Adrenal gland (tissue), 12 donors: Measurements from ENCODE around the gene CUX1. TPM values are rescaled to one million over a fixed set of nuclear protein-coding genes. Genes with fewer than 3 reads are reported as not detected.
"Not testable (repeated sequence)": the region's sequence is repeated elsewhere in the genome, so short reads cannot be mapped to it uniquely, and the experiment has no call there.

Experiments
- DNase-seq, 7 donors: peaks; one replicate each; pipeline ENCODE4 v3.0.0-alpha.2; 2019 to 2020
- H3K27ac ChIP-seq, 5 donors: fragments of 200-600 bp; sonication (generic) in 4 of 5; 1 replicate in 3 of 5; 2 replicates in 2 of 5; pipeline versions ENCODE4 v1.5.1 to v1.8.0; 2016 to 2020; ENCODE audit warnings: mild to moderate bottlenecking in 1 of 5
- H3K27me3 ChIP-seq: fragments of 200-600 bp; 2 replicates; pipeline ENCODE4 v1.8.0; 2021
- H3K36me3 ChIP-seq, 2 donors: fragments of 200-600 bp; replicated peaks in 1 of 2; 1 replicate in 1 of 2; 2 replicates in 1 of 2; pipeline versions ENCODE4 v1.5.1 to v1.8.0; 2018 to 2022
- H3K4me1 ChIP-seq, 2 donors: fragments of 200-600 bp; replicated peaks in 1 of 2; 1 replicate in 1 of 2; 2 replicates in 1 of 2; pipeline versions ENCODE4 v1.5.1 to v1.8.0; 2018 to 2021
- H3K4me3 ChIP-seq, 4 donors: fragments of 200-600 bp; sonication (generic) in 3 of 4; one replicate each; pipeline ENCODE4 v1.5.1; 2016 to 2018
- H3K9me3 ChIP-seq, 3 donors: fragments of 200-600 bp; sonication (generic) in 1 of 3; replicated peaks in 1 of 3; 1 replicate in 2 of 3; 2 replicates in 1 of 3; pipeline versions ENCODE4 v1.5.1 to v1.8.0; 2016 to 2021
- POLR2A ChIP-seq, 2 donors: fragments of 450-650 bp; IDR thresholded peaks; one replicate each; pipeline ENCODE4 v1.6.1; 2017; ENCODE audit warnings: antibody characterized with exemption in 2 of 2, mild to moderate bottlenecking in 2 of 2, moderate library complexity in 1 of 2
- WGBS, 4 donors: extraction: QIAGEN DNeasy Blood & Tissue Kit in 2 of 4; methylation state at CpG; one replicate each; pipeline versions ENCODE4 v1.1.5 to v1.1.7; 2013 to 2017; 5-methylcytosine and 5-hydroxymethylcytosine counted together
- intact Hi-C, 2 donors: fragments of 100-400 bp; cut with DNase I; formaldehyde crosslinking; loops; one replicate each; pipeline versions ENCODE4 v1.14.1 to v1.15.0; 2022 to 2023
- polyA plus RNA-seq, 3 donors: library from polyadenylated mRNA; stranded (reverse); fragments of 200-250 nt in 2 of 3; fragments of 350-450 nt in 1 of 3; fragmentation: Illumina TruSeq in 1 of 3; extraction: RNeasy Lipid Tissue Mini Kit (QIAGEN cat#74804) in 1 of 3; gene quantifications; one replicate each; pipeline ENCODE4 v1.2.3, GENCODE V29; 2013 to 2014
- total RNA-seq, 9 donors: library from RNA; depleted of rRNA in 4 of 9; stranded (reverse); fragments of >200 nt in 4 of 9; fragments of 120-200 nt in 1 of 9; fragmentation: NEBNext Ultra II Directional in 1 of 9; extraction: Animal tissue kit (Norgen Biotek cat#: 25700) in 1 of 9; gene quantifications; one replicate each; pipeline versions ENCODE4 v1.1.0 to v1.2.4, GENCODE V29; 2013 to 2023
- TF ChIP-seq, protein P1 (sequence below), 6 experiments: fragments of 450-650 bp in 4 of 6; fragments of 200-600 bp in 2 of 6; sonication (generic) in 1 of 6; IDR thresholded peaks; 1 replicate in 5 of 6; 2 replicates in 1 of 6; pipeline versions ENCODE4 v1.5.1 to v1.8.0; 2016 to 2021; ENCODE audit warnings: antibody characterized with exemption in 6 of 6, mild to moderate bottlenecking in 2 of 6, moderate library complexity in 1 of 6
- donor health status: healthy with polysubstance abuse.
- donor health status: Bipolar disorder and iron deficiency.
- donor health status: DM: yes; HTN: yes; CAD: no.
- donor health status: DM: no; HTN: no; CAD: no.
- donor health status: DM: no; HTN: no; CAD: no.
- donor health status: DM: yes; HTN: yes; CAD: no.

Gene CUX1
- total and polyA plus RNA-seq, 12 donors = 17.2 to 72.6 (median 58.3) TPM

DNA sequence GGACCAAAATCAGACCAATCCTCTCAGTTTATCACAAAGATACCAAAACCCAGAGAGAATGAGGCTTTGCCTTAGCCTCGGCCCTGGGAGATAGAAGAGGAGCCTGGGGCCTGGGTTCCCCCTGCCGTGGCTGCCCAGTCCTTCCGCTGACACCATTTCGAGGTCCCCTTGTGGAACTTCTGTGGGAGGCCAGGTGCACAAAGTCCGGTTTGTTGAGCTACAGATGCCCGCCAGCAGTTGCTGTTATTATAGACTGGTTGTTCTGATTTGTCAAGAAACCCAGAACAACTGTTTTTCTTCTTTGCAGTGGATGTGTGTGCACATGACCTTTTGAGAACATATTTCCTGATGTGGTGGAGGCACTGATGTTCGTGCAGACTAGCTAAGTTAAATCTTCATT lies 47.6 kb downstream of the CUX1 start:
- TF ChIP-seq, protein P1, sequence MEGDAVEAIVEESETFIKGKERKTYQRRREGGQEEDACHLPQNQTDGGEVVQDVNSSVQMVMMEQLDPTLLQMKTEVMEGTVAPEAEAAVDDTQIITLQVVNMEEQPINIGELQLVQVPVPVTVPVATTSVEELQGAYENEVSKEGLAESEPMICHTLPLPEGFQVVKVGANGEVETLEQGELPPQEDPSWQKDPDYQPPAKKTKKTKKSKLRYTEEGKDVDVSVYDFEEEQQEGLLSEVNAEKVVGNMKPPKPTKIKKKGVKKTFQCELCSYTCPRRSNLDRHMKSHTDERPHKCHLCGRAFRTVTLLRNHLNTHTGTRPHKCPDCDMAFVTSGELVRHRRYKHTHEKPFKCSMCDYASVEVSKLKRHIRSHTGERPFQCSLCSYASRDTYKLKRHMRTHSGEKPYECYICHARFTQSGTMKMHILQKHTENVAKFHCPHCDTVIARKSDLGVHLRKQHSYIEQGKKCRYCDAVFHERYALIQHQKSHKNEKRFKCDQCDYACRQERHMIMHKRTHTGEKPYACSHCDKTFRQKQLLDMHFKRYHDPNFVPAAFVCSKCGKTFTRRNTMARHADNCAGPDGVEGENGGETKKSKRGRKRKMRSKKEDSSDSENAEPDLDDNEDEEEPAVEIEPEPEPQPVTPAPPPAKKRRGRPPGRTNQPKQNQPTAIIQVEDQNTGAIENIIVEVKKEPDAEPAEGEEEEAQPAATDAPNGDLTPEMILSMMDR (IDR thresholded peaks at IDR 0.05) = no peak
- no peak for TF ChIP-seq POLR2A (IDR thresholded peaks at IDR 0.05)
- Histone ChIP-seq H3K9me3 (no peaks in the 10 kb centered on the region), H3K4me3 (no peak overlapping the region), H3K4me1 (peaks cover 2 to 14% of the 10 kb centered on the region in 2 donors), H3K27me3 (no peaks in the 10 kb centered on the region), H3K36me3 (no peaks in the 10 kb centered on the region), H3K27ac (no peak overlapping the region)
- 76 to 87% (median 83%) methylated on average over 7 of the region's 7 CpGs for WGBS, 4 donors
- DNase-seq = no peak
- intact Hi-C loops = no loop called here

DNA sequence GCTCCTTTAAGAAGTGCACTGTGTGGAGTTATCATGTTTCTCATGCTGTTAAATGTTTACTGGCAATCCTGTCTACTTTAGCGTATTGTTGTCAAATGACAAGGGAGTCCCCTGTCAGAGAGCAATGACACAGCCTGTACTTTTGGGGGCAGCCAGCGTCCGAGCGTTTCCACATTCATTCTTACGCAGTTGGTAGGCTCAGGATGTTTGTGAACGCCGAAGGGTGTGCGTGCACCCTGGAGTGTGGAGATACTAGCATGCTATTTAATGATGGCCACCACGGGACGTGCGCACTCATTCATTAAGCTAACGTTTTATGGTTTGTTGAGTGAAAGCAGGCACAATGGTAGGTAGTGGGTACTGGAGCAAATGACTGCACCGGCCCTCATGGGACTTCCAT lies 48.0 kb downstream of the CUX1 start:
- H3K4me3 ChIP-seq = no peak overlapping the region
- peaks cover 0 to 10% of the 10 kb centered on the region in 2 donors for H3K4me1 ChIP-seq
- intact Hi-C loops = no loop called here
- 87 to 90% (median 89%) methylated on average over 13 of the region's 13 CpGs for WGBS, 4 donors
- H3K36me3 ChIP-seq = no peaks in the 10 kb centered on the region
- H3K27ac ChIP-seq = no peak overlapping the region
- H3K9me3 ChIP-seq = no peaks in the 10 kb centered on the region
- no peaks in the 10 kb centered on the region for H3K27me3 ChIP-seq
- TF ChIP-seq, protein P1 (IDR thresholded peaks at IDR 0.05) = no peak
- no peak for TF ChIP-seq POLR2A (IDR thresholded peaks at IDR 0.05)
- DNase-seq = no peak

DNA sequence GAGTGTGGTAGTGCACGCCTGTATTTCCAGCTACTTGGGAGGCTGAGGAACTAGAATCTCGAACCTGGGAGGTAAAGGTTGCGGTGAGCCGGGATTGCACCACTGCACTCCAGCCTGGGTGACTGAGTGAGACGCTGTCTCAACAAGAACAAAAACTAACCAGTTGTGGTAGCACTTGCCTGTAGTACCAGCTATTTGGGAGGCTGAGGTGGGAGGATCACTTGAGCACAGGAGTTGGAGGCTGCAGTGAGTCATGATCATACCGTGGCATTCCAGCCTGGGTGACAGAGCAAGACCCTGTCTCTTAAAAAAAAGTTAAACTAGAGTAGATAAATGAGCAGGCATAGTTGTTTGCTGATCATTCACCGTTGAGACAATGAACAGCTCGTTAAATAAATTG lies 48.9 kb downstream of the CUX1 start:
- intact Hi-C loops = no loop called here
- no peak for DNase-seq
- Histone ChIP-seq H3K36me3 (no peaks in the 10 kb centered on the region), H3K4me3 (no peak overlapping the region), H3K9me3 (no peaks in the 10 kb centered on the region), H3K4me1 (peaks cover 0 to 10% of the 10 kb centered on the region in 2 donors), H3K27ac (no peak overlapping the region), H3K27me3 (no peaks in the 10 kb centered on the region)
- whole genome bisulfite sequencing, 4 donors = 93 to 96% (median 94%) methylated on average over 8 of the region's 8 CpGs
- TF ChIP-seq, protein P1 (IDR thresholded peaks at IDR 0.05) = no peak
- TF ChIP-seq POLR2A (IDR thresholded peaks at IDR 0.05) = no peak

DNA sequence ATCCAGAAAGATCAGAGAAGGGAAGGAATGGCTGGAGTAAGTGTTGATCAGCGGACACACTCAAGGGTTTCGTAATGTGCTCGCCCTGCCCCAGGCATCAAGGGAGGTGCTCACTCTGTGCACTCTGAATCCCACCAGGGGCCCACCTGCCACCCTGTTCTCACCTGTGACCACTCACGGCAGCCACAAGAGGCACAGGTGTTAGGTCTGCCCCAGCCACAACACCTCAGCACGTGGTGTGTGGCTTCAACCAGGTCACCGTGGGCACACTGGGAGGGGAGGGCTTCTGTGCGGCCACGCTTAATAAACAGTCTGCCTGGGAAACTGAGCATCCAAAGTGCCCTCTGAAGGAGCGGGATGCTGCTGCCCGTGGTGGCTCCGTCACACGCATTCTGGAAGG lies 49.8 kb downstream of the CUX1 start:
- Histone ChIP-seq H3K4me3 (no peak overlapping the region), H3K4me1 (peaks cover 0 to 10% of the 10 kb centered on the region in 2 donors), H3K27ac (no peak overlapping the region), H3K9me3 (no peaks in the 10 kb centered on the region), H3K36me3 (no peaks in the 10 kb centered on the region), H3K27me3 (no peaks in the 10 kb centered on the region)
- intact Hi-C loops = no loop called here
- TF ChIP-seq, protein P1 (IDR thresholded peaks at IDR 0.05) = no peak
- no peak for TF ChIP-seq POLR2A (IDR thresholded peaks at IDR 0.05)
- WGBS, 4 donors = 92 to 98% (median 96%) methylated on average over 5 to 12 of the region's 12 CpGs
- no peak for DNase-seq

DNA sequence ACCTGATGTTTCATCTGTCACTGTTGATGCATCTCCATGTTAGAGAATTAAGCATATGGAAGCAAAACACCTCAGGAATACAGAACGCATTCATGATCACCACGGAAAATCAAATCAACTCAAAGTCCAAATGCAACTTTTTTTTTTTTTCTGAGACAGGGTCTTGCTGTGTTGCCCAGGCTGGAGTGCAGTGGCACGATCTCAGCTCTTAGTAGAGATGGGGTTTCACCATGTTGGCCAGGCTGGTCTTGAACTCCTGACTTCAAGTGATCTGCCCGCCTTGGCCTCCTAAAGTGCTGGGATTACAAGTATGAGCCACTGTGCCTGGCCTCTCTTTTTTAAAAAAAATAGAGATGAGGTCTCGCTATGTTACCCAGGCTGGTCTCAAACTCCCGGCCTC lies 50.3 kb downstream of the CUX1 start:
- WGBS, 4 donors = 91 to 97% (median 96%) methylated on average over 6 of the region's 6 CpGs
- H3K4me1 ChIP-seq, H3K4me3 ChIP-seq, H3K27ac ChIP-seq, H3K36me3 ChIP-seq, H3K27me3 ChIP-seq, DNase-seq, H3K9me3 ChIP-seq, intact Hi-C loops: not testable (repeated sequence)
